DOHH2 (cell line): ENCODE measurements around the gene CPNE2.

ENCODE experiments used
- CTCF ChIP-seq: fragments of 200-600 bp; sonication (generic); IDR thresholded peaks from one replicate; pipeline ENCODE4 v1.5.1; 2014; ENCODE audit warnings: antibody characterized with exemption, mild to moderate bottlenecking, low read depth, low read length; ENCODE audit not compliant: poor library complexity, severe bottlenecking
- EZH2phosphoT487 ChIP-seq: fragments of 200-600 bp; sonication (generic); IDR thresholded peaks from 2 replicates; pipeline ENCODE4 v1.6.1; 2017; ENCODE audit warnings: borderline replicate concordance, mild to moderate bottlenecking, antibody characterized with exemption, low read length, moderate library complexity, mixed read lengths

GRCh38 chr16:57149391-57149790 lies 57.0 kb downstream of the CPNE2 start:
- no peak for TF ChIP-seq CTCF
- TF ChIP-seq EZH2phosphoT487 = no peak
